ENCODE data around the gene GRK3.
"Not testable (repeated sequence)": the region's sequence is repeated elsewhere in the genome, so short reads cannot be mapped to it uniquely, and the experiment has no call there.

Gene GRK3

GRCh38 chr22:25582946-25583345 is 18.5 kb downstream of the GRK3 start:
- DNase-seq: no peak
- TF ChIP-seq GATA1 (IDR thresholded peaks at IDR 0.05; ENCODE audit: low read depth, low read length) (no peak), POLR2A (IDR thresholded peaks at IDR 0.05; ENCODE audit: low read length) (no peak)

- DNase-seq: not testable (repeated sequence)
Measured at GRCh38 chr22:25584993-25585392, 20.5 kb downstream of the GRK3 start.

- DNase-seq: not testable (repeated sequence)
Measured at GRCh38 chr22:25589664-25590063, 25.2 kb downstream of the GRK3 start.

GRCh38 chr22:25593323-25593722 is 28.8 kb downstream of the GRK3 start:
- not testable (repeated sequence) for DNase-seq

- no peak for DNase-seq
- TF ChIP-seq POLR2A (IDR thresholded peaks at IDR 0.05; ENCODE audit: low read length) (no peak), GATA1 (IDR thresholded peaks at IDR 0.05; ENCODE audit: low read depth, low read length) (no peak)
Measured at GRCh38 chr22:25598609-25599008, 34.1 kb downstream of the GRK3 start.

- TF ChIP-seq GATA1 (IDR thresholded peaks at IDR 0.05; ENCODE audit: low read depth, low read length) (no peak), POLR2A (IDR thresholded peaks at IDR 0.05; ENCODE audit: low read length) (no peak)
Measured at GRCh38 chr22:25602445-25602844, 38.0 kb downstream of the GRK3 start.

GRCh38 chr22:25602916-25603315 is 38.4 kb downstream of the GRK3 start:
- no peak for DNase-seq
- TF ChIP-seq POLR2A (IDR thresholded peaks at IDR 0.05; ENCODE audit: low read length): no peak
- no peak for TF ChIP-seq GATA1 (IDR thresholded peaks at IDR 0.05; ENCODE audit: low read depth, low read length)

More at GRCh38 chr22:25602445-25602844, 38.0 kb downstream of the GRK3 start:
- DNase-seq: no peak

- DNase-seq: not testable (repeated sequence)
Measured at GRCh38 chr22:25605146-25605545, 40.7 kb downstream of the GRK3 start.

GRCh38 chr22:25605565-25605964 is 41.1 kb downstream of the GRK3 start:
- DNase-seq: not testable (repeated sequence)

GRCh38 chr22:25611284-25611683 is 46.8 kb downstream of the GRK3 start:
- DNase-seq: not testable (repeated sequence)

GRCh38 chr22:25613131-25613530 is 48.7 kb downstream of the GRK3 start:
- not testable (repeated sequence) for DNase-seq

- not testable (repeated sequence) for DNase-seq
Measured at GRCh38 chr22:25613558-25613957, 49.1 kb downstream of the GRK3 start.

- not testable (repeated sequence) for DNase-seq
Measured at GRCh38 chr22:25614791-25615190, 50.3 kb downstream of the GRK3 start.

- DNase-seq: no peak
- TF ChIP-seq POLR2A (IDR thresholded peaks at IDR 0.05; ENCODE audit: low read length) (no peak), GATA1 (IDR thresholded peaks at IDR 0.05; ENCODE audit: low read depth, low read length) (no peak)
Measured at GRCh38 chr22:25621986-25622385, 57.5 kb downstream of the GRK3 start.

- DNase-seq: no peak
- TF ChIP-seq GATA1 (IDR thresholded peaks at IDR 0.05; ENCODE audit: low read depth, low read length) (no peak), POLR2A (IDR thresholded peaks at IDR 0.05; ENCODE audit: low read length) (no peak)
Measured at GRCh38 chr22:25623310-25623734, 58.8 kb downstream of the GRK3 start.

GRCh38 chr22:25623851-25624250 is 59.4 kb downstream of the GRK3 start:
- no peak for DNase-seq
- TF ChIP-seq POLR2A (IDR thresholded peaks at IDR 0.05; ENCODE audit: low read length) (no peak), GATA1 (IDR thresholded peaks at IDR 0.05; ENCODE audit: low read depth, low read length) (no peak)

GRCh38 chr22:25624476-25624875 is 60.0 kb downstream of the GRK3 start:
- TF ChIP-seq GATA1 (IDR thresholded peaks at IDR 0.05; ENCODE audit: low read depth, low read length) (no peak), POLR2A (IDR thresholded peaks at IDR 0.05; ENCODE audit: low read length) (no peak)
- DNase-seq: no peak

GRCh38 chr22:25625747-25626623 is 61.5 kb downstream of the GRK3 start:
- not testable (repeated sequence) for DNase-seq
